GM13976 (cell line): Measurements from ENCODE around the gene FAM53C.

Experiments
- DNase-seq: peaks from one replicate; pipeline ENCODE4 v3.0.0; 2012; ENCODE audit warnings: low spot score
- CTCF ChIP-seq: IDR thresholded peaks from 2 replicates; pipeline ENCODE4 v1.5.1; 2012; ENCODE audit warnings: borderline replicate concordance, mild to moderate bottlenecking; ENCODE audit not compliant: insufficient read depth; ENCODE audit errors: extremely low read depth, missing control alignments, control extremely low read depth
- in situ Hi-C: fragments of 300-500 bp; cut with MboI; formaldehyde crosslinking; loops from one replicate; pipeline ENCODE4 v1.12.0; 2022; ENCODE audit warnings: low sequenced_read_pairs, mixed read lengths, inconsistent platforms; ENCODE audit not compliant: unreplicated experiment

The FAM53C gene

GRCh38 chr5:138330813-138331448, 7.1 kb upstream of the FAM53C start:
- in situ Hi-C loops, result no loop called here
- no peak for TF ChIP-seq CTCF
- DNase-seq, result no peak

- no peak for TF ChIP-seq CTCF
- peak; percentile 97 for DNase-seq
- in situ Hi-C loops, result no loop called here
Observed at GRCh38 chr5:138331449-138332368, 6.4 kb upstream of the FAM53C start, which contains the start of gene CDC25C. TSS of gene CDC25C (minus strand) at chr5:138331804. CDS start at chr5:138331180, 624 bp downstream.

- in situ Hi-C loops, result no loop called here
- TF ChIP-seq CTCF, result no peak
- no peak for DNase-seq
Observed at GRCh38 chr5:138334867-138335447, 3.1 kb upstream of the FAM53C start.

- TF ChIP-seq CTCF, result no peak
- DNase-seq, result no peak
Observed at GRCh38 chr5:138336952-138337684, 948 bp upstream of the FAM53C start.

GRCh38 chr5:138338411-138339090, 485 bp downstream of the FAM53C start:
- TF ChIP-seq CTCF, result no peak
- in situ Hi-C loops, result no loop called here
- DNase-seq, result no peak

More at GRCh38 chr5:138336952-138337684, 948 bp upstream of the FAM53C start:
- in situ Hi-C loops, result no loop called here
